Body of pancreas (tissue), 4 donors: Measurements from ENCODE around the gene CDX4.

Experiments
- CTCF ChIP-seq, 7 experiments: fragments of 450-650 bp in 4 of 7; fragments of 200-600 bp in 3 of 7; sonication (generic) in 3 of 7; IDR thresholded peaks; one replicate each; pipeline ENCODE4 v1.5.1; 2016 to 2019; ENCODE audit warnings: antibody characterized with exemption in 7 of 7
- POLR2A ChIP-seq, 3 donors: fragments of 450-650 bp; IDR thresholded peaks; one replicate each; pipeline ENCODE4 v1.6.1; 2016; ENCODE audit warnings: antibody characterized with exemption in 3 of 3, mild to moderate bottlenecking in 2 of 3

- no peak for TF ChIP-seq CTCF (IDR thresholded peaks at IDR 0.05)
- no peak for TF ChIP-seq POLR2A (IDR thresholded peaks at IDR 0.05)
Observed at GRCh38 chrX:73398185-73398914, 48.5 kb upstream of the CDX4 start.
